ENCODE results near the gene MYO1B.

GRCh38 chr2:191417746-191418145 is 172.5 kb downstream of the MYO1B start:
- TF ChIP-seq POLR2A (IDR thresholded peaks at IDR 0.05; ENCODE audit: low read depth, low read length): no peak
- no peak for TF ChIP-seq POLR2AphosphoS5 (IDR thresholded peaks at IDR 0.05; ENCODE audit: low read depth, low read length)
